ENCODE measurements around the gene SPRN.

DNA sequence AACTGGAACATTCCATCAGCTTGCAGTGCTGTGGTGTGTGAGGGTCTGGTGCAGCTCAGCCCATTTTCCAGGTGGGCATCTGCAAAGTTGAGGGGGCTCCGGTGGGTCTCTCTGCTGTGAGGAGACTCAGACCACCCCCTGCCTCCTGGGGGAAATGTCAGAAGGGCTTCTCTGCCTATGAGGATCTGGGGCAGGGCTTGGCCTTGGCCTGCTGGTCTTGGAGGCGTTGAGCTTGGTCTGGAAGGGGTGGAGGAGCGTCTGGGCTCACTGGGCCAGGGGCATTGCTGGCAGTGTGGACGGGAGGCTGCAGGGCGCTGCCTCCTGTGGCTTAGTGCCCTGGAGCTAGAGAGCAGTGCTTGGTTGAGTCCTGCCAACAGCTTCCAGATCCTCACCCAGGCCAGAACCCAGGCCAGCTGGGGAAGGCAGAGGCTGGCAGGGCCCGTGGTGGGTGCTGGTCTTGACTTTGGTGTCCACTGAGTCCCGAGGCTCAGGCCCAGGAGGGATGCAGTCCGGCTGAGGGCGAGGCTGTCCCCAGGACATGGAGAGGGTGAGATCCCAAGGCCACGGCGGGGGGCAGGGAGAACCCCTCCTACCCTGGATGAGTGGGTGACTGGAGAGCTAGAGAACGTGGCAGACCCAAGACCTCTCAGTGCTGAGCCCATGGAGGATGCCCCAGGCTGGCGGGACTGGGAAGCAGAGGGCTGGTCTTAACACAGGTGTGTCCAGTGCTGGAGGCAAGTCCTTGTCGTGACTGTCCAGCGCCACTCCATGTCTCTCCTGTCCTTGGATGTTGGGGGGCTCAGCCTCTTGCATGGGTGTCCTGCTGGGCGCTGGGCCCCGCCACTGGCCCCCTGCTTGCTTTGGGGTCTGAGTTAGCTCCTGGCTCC is 2.8 kb downstream of the SPRN start:
- TF ChIP-seq CTCF (IDR thresholded peaks at IDR 0.05), result no peak
- no peak for TF ChIP-seq POLR2A (IDR thresholded peaks at IDR 0.05)
